Cardiac muscle cell (in vitro differentiated cells and primary cell): Measurements from ENCODE around the gene WFDC8. TPM values are rescaled to one million over a fixed set of nuclear protein-coding genes. Genes with fewer than 3 reads are reported as not detected.

Source experiments
- DNase-seq, 2 donors: peaks; one replicate each; pipeline versions ENCODE4 v3.0.0 to v3.0.0-alpha.2; 2010 to 2017; ENCODE audit warnings: low read depth in 1 of 2, low spot score in 1 of 2
- H3K27ac ChIP-seq: fragments of 200-600 bp; sonication (generic); 2 replicates; pipeline ENCODE4 v1.5.1; 2016
- H3K27me3 ChIP-seq: fragments of 200-600 bp; sonication (generic); 2 replicates; pipeline ENCODE4 v1.6.0; 2016; ENCODE audit warnings: control low read depth
- H3K36me3 ChIP-seq: fragments of 200-600 bp; sonication (generic); 2 replicates; pipeline ENCODE4 v1.5.1; 2016; ENCODE audit warnings: control low read depth
- H3K4me1 ChIP-seq: fragments of 200-600 bp; sonication (generic); 2 replicates; pipeline ENCODE4 v1.8.1; 2017; ENCODE audit warnings: low read depth, mild to moderate bottlenecking, mixed run types
- H3K4me3 ChIP-seq: fragments of 200-600 bp; sonication (generic); 2 replicates; pipeline ENCODE4 v1.5.1; 2016; ENCODE audit warnings: mild to moderate bottlenecking
- H3K9me3 ChIP-seq: fragments of 200-600 bp; sonication (generic); 2 replicates; pipeline ENCODE4 v1.5.1; 2017; ENCODE audit warnings: low read depth, mild to moderate bottlenecking, control low read depth
- CTCF ChIP-seq: IDR thresholded peaks from 2 replicates; pipeline ENCODE4 v1.5.1; 2012; ENCODE audit warnings: low read depth, mild to moderate bottlenecking, low read length
- polyA plus RNA-seq: library from polyadenylated mRNA; unstranded; fragments of >200 nt; fragmentation: Nextera tagmentation; extraction: Ambion mirVana; gene quantifications from 2 replicates; pipeline ENCODE4 v1.2.1, GENCODE V29; 2016
- total RNA-seq: library from RNA; depleted of rRNA; stranded (reverse); fragments of >200 nt; gene quantifications from 2 replicates; pipeline ENCODE4 v1.2.3, GENCODE V29; 2016

WFDC8 gene
- total and polyA plus RNA-seq, 2 experiments from 2014 or later, result not detected

- Histone ChIP-seq H3K4me1 (no peaks in the 10 kb centered on the region), H3K36me3 (no peaks in the 10 kb centered on the region), H3K27ac (no peak overlapping the region), H3K9me3 (no peaks in the 10 kb centered on the region), H3K27me3 (no peaks in the 10 kb centered on the region), H3K4me3 (no peak overlapping the region)
- no peak for DNase-seq
- no peak for TF ChIP-seq CTCF
Measured at GRCh38 chr20:45503403-45503802, 75.7 kb downstream of the WFDC8 start.

- no peak for TF ChIP-seq CTCF
- no peak overlapping the region for H3K27ac ChIP-seq
- H3K27me3 ChIP-seq, result no peaks in the 10 kb centered on the region
- DNase-seq, result no peak
- no peaks in the 10 kb centered on the region for H3K36me3 ChIP-seq
- H3K4me3 ChIP-seq, result no peak overlapping the region
- no peaks in the 10 kb centered on the region for H3K4me1 ChIP-seq
- H3K9me3 ChIP-seq, result no peaks in the 10 kb centered on the region
Measured at GRCh38 chr20:45502561-45502960, 76.5 kb downstream of the WFDC8 start.

Other genes with a start within 250 kb of the WFDC8 start
- gene SDC4, start 230.9 kb downstream of the WFDC8 start, total RNA-seq, result 36.0 and 55.7 TPM in 2 replicates
- gene SDC4, start 230.9 kb downstream of the WFDC8 start, polyA plus RNA-seq, result 35.4 and 74.4 TPM in 2 replicates
- 24.5 and 28.0 TPM in 2 replicates for gene SYS1, start 216.1 kb downstream of the WFDC8 start, total RNA-seq
- gene SYS1, start 216.1 kb downstream of the WFDC8 start, polyA plus RNA-seq, result 16.9 and 20.0 TPM in 2 replicates
- gene TP53TG5, start 201.0 kb downstream of the WFDC8 start, total RNA-seq, result 0.32 and 0.39 TPM in 2 replicates
- gene TP53TG5, start 201.0 kb downstream of the WFDC8 start, polyA plus RNA-seq, result 3.5 and 3.8 TPM in 2 replicates
- gene DBNDD2, start 171.0 kb downstream of the WFDC8 start, total RNA-seq, result 51.2 and 62.9 TPM in 2 replicates
- gene DBNDD2, start 171.0 kb downstream of the WFDC8 start, polyA plus RNA-seq, result 85.4 and 89.3 TPM in 2 replicates
- gene PIGT, start 163.1 kb downstream of the WFDC8 start, total RNA-seq, result 84.6 and 87.4 TPM in 2 replicates
- gene PIGT, start 163.1 kb downstream of the WFDC8 start, polyA plus RNA-seq, result 150 and 156 TPM in 2 replicates
- 0.95 and 3.0 TPM in 2 replicates for gene WFDC2, start 109.5 kb downstream of the WFDC8 start, total RNA-seq
- gene WFDC2, start 109.5 kb downstream of the WFDC8 start, polyA plus RNA-seq, result 7.5 and 8.5 TPM in 2 replicates
- not detected in 2 replicates for gene SPINT3, start 63.7 kb downstream of the WFDC8 start, total RNA-seq
- not detected in 2 replicates for gene SPINT3, start 63.7 kb downstream of the WFDC8 start, polyA plus RNA-seq
- not detected in 2 replicates for gene WFDC6, start 39.8 kb downstream of the WFDC8 start, total RNA-seq
- gene WFDC6, start 39.8 kb downstream of the WFDC8 start, polyA plus RNA-seq, result not detected in 2 replicates
- gene EPPIN, start 31.9 kb downstream of the WFDC8 start, total RNA-seq, result not detected in 2 replicates
- gene EPPIN, start 31.9 kb downstream of the WFDC8 start, polyA plus RNA-seq, result not detected in 2 replicates
- gene WFDC10A, start 50.5 kb upstream of the WFDC8 start, total RNA-seq, result not detected in 2 replicates
- not detected in 2 replicates for gene WFDC10A, start 50.5 kb upstream of the WFDC8 start, polyA plus RNA-seq
- gene WFDC9, start 52.0 kb upstream of the WFDC8 start, total RNA-seq, result not detected in 2 replicates
- not detected in 2 replicates for gene WFDC9, start 52.0 kb upstream of the WFDC8 start, polyA plus RNA-seq
- not detected in 2 replicates for gene WFDC11, start 91.0 kb upstream of the WFDC8 start, total RNA-seq
- gene WFDC11, start 91.0 kb upstream of the WFDC8 start, polyA plus RNA-seq, result not detected in 2 replicates
- gene WFDC13, start 122.8 kb upstream of the WFDC8 start, total RNA-seq, result not detected in 2 replicates
- gene WFDC13, start 122.8 kb upstream of the WFDC8 start, polyA plus RNA-seq, result not detected in 2 replicates
- not detected in 2 replicates for gene WFDC10B, start 125.7 kb upstream of the WFDC8 start, total RNA-seq
- gene WFDC10B, start 125.7 kb upstream of the WFDC8 start, polyA plus RNA-seq, result not detected in 2 replicates
- gene SPINT4, start 143.1 kb upstream of the WFDC8 start, total RNA-seq, result not detected in 2 replicates
- gene SPINT4, start 143.1 kb upstream of the WFDC8 start, polyA plus RNA-seq, result not detected in 2 replicates
- not detected in 2 replicates for gene WFDC3, start 212.6 kb upstream of the WFDC8 start, total RNA-seq
- 1.3 and 2.6 TPM in 2 replicates for gene WFDC3, start 212.6 kb upstream of the WFDC8 start, polyA plus RNA-seq
- gene DNTTIP1, start 212.7 kb upstream of the WFDC8 start, total RNA-seq, result 33.0 and 36.4 TPM in 2 replicates
- gene DNTTIP1, start 212.7 kb upstream of the WFDC8 start, polyA plus RNA-seq, result 74.1 and 76.0 TPM in 2 replicates
- gene UBE2C, start 233.4 kb upstream of the WFDC8 start, total RNA-seq, result 35.4 and 267 TPM in 2 replicates
- 48.6 and 352 TPM in 2 replicates for gene UBE2C, start 233.4 kb upstream of the WFDC8 start, polyA plus RNA-seq
- gene TNNC2, start 248.0 kb upstream of the WFDC8 start, total RNA-seq, result 27.9 and 36.0 TPM in 2 replicates
- 62.4 and 96.3 TPM in 2 replicates for gene TNNC2, start 248.0 kb upstream of the WFDC8 start, polyA plus RNA-seq